Fibroblast of lung (primary cell): Measurements from ENCODE around the gene PID1. TPM values are rescaled to one million over a fixed set of nuclear protein-coding genes. Genes with fewer than 3 reads are reported as not detected.

Source experiments
- DNase-seq, 2 donors: peaks; one replicate each; pipeline versions ENCODE4 v3.0.0 to v3.0.0-alpha.2; 2010; ENCODE audit warnings: low read depth in 2 of 2
- H2AFZ ChIP-seq: 2 replicates; pipeline ENCODE4 v1.5.1; 2012; ENCODE audit warnings: low read length, control low read depth, inconsistent platforms
- H3K27ac ChIP-seq: 2 replicates; pipeline ENCODE4 v1.5.1; 2011; ENCODE audit warnings: low read length, control low read depth; ENCODE audit not compliant: insufficient read depth
- H3K27me3 ChIP-seq: 2 replicates; pipeline ENCODE4 v1.5.1; 2011; ENCODE audit warnings: mild to moderate bottlenecking, low read length; ENCODE audit not compliant: control insufficient read depth, insufficient read depth
- H3K36me3 ChIP-seq: 2 replicates; pipeline ENCODE4 v1.5.1; 2011; ENCODE audit warnings: low read length; ENCODE audit not compliant: control insufficient read depth, insufficient read depth
- H3K4me1 ChIP-seq: 2 replicates; pipeline ENCODE4 v1.5.1; 2011; ENCODE audit warnings: low read length; ENCODE audit not compliant: control insufficient read depth, insufficient read depth; ENCODE audit errors: extremely low read depth
- H3K4me2 ChIP-seq: 2 replicates; pipeline ENCODE4 v1.5.1; 2011; ENCODE audit warnings: low read length, control low read depth; ENCODE audit not compliant: insufficient read depth; ENCODE audit errors: extremely low read depth
- H3K4me3 ChIP-seq, 4 experiments: fragments of 200-600 bp in 1 of 4; sonication (generic) in 1 of 4; replicated peaks in 1 of 4; 2 replicates each; pipeline ENCODE4 v1.5.1; 2011 to 2016; ENCODE audit warnings: low read length in 4 of 4, low read depth in 3 of 4, mild to moderate bottlenecking in 3 of 4, control low read depth in 2 of 4, inconsistent platforms in 1 of 4, mixed read lengths in 1 of 4; ENCODE audit not compliant: insufficient read depth in 1 of 4; ENCODE audit errors: control extremely low read depth in 1 of 4
- H3K79me2 ChIP-seq: 2 replicates; pipeline ENCODE4 v1.5.1; 2012; ENCODE audit warnings: mild to moderate bottlenecking, low read length, inconsistent platforms; ENCODE audit not compliant: control insufficient read depth, insufficient read depth
- H3K9ac ChIP-seq: 2 replicates; pipeline ENCODE4 v1.5.1; 2011; ENCODE audit warnings: mild to moderate bottlenecking, low read length, control low read depth; ENCODE audit not compliant: insufficient read depth
- H3K9me3 ChIP-seq: 2 replicates; pipeline ENCODE4 v1.5.1; 2012; ENCODE audit warnings: low read depth, low read length; ENCODE audit not compliant: control insufficient read depth, insufficient read depth
- H4K20me1 ChIP-seq: 2 replicates; pipeline ENCODE4 v1.5.1; 2011; ENCODE audit warnings: low read length; ENCODE audit not compliant: control insufficient read depth, insufficient read depth; ENCODE audit errors: extremely low read depth
- CTCF ChIP-seq, 2 donors: IDR thresholded peaks in 1 of 2; conservative IDR thresholded peaks in 1 of 2; 1 replicate in 1 of 2; 2 replicates in 1 of 2; pipeline ENCODE4 v1.5.1; 2011 to 2012; ENCODE audit warnings: low read length in 2 of 2, control low read depth in 1 of 2, inconsistent platforms in 1 of 2, low read depth in 1 of 2, mild to moderate bottlenecking in 1 of 2
- EZH2 ChIP-seq: IDR thresholded peaks from 2 replicates; pipeline ENCODE4 v1.5.1; 2012; ENCODE audit warnings: low read length, control low read depth, mild to moderate bottlenecking; ENCODE audit errors: missing control alignments
- polyA plus RNA-seq, 2 donors: library from polyadenylated mRNA; depleted of rRNA in 1 of 2; stranded (reverse) in 1 of 2; unstranded in 1 of 2; fragments of >200 nt; gene quantifications; 2 replicates each; pipeline ENCODE4 v1.2.1, GENCODE V29; 2011 to 2012; ENCODE audit warnings: missing spikeins in 1 of 2
- total RNA-seq: library from RNA; depleted of rRNA; stranded (reverse); fragments of >200 nt; gene quantifications from 2 replicates; pipeline ENCODE4 v1.2.1, GENCODE V29; 2014

The PID1 gene
- total and polyA plus RNA-seq, 2 donors (not counting 1 experiment from before 2014, with no cell fraction given): 15.7 to 29.6 TPM

- no peak overlapping the region for H3K4me3 ChIP-seq
- H3K79me2 ChIP-seq: no peaks in the 10 kb centered on the region
- no peak overlapping the region for H3K27ac ChIP-seq
- H3K27me3 ChIP-seq: no peaks in the 10 kb centered on the region
- H3K9me3 ChIP-seq: no peaks in the 10 kb centered on the region
- no peak overlapping the region for H3K9ac ChIP-seq
- no peaks in the 10 kb centered on the region for H3K36me3 ChIP-seq
- no peak overlapping the region for H3K4me2 ChIP-seq
- H3K4me1 ChIP-seq: no peaks in the 10 kb centered on the region
- no peak overlapping the region for H2AFZ ChIP-seq
- TF ChIP-seq EZH2: no peak
- no peak for TF ChIP-seq CTCF (conservative IDR thresholded peaks at IDR 0.05 in 1 of 2, IDR thresholded peaks at IDR 0.05 in 1 of 2; ENCODE audit: low read depth in 1 of 2, low read length in 2 of 2)
- H4K20me1 ChIP-seq: no peaks in the 10 kb centered on the region
- DNase-seq: peak in 1 of 2 donors; percentile 65
Observed at GRCh38 chr2:229118336-229118735, 152.8 kb downstream of the PID1 start.

GRCh38 chr2:229111744-229112143 lies 159.3 kb downstream of the PID1 start:
- no peak for DNase-seq
- Histone ChIP-seq H2AFZ (no peak overlapping the region), H3K9me3 (no peaks in the 10 kb centered on the region), H3K9ac (no peak overlapping the region), H3K4me3 (no peak overlapping the region), H3K4me1 (no peaks in the 10 kb centered on the region), H3K4me2 (no peak overlapping the region), H3K27me3 (no peaks in the 10 kb centered on the region), H4K20me1 (no peaks in the 10 kb centered on the region), H3K27ac (no peak overlapping the region), H3K79me2 (no peaks in the 10 kb centered on the region), H3K36me3 (no peaks in the 10 kb centered on the region)
- TF ChIP-seq CTCF (conservative IDR thresholded peaks at IDR 0.05 in 1 of 2, IDR thresholded peaks at IDR 0.05 in 1 of 2; ENCODE audit: low read depth in 1 of 2, low read length in 2 of 2) (no peak), EZH2 (no peak)

DNA sequence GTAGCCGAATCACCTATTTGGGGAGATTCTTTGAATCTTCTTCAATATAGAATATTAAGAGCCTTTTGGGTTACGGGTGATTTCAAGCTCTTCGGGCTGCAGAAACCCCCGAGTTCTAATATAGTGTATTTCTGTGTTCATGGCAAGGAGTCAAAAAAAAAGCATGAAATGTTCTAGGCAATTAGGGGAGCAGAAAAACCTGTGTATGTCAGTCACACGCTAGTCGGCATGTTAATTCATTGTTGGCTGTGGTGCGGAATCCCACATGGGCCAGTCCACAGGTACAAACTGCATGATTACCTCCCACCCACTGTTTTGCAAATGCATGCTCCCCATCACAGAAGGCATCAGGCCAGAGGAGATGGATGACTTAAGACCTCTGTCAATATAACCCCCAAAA lies 161.9 kb downstream of the PID1 start:
- Histone ChIP-seq H4K20me1 (no peaks in the 10 kb centered on the region), H3K36me3 (no peaks in the 10 kb centered on the region), H3K79me2 (no peaks in the 10 kb centered on the region), H3K4me3 (no peak overlapping the region), H3K9ac (no peak overlapping the region), H3K27ac (no peak overlapping the region), H3K27me3 (no peaks in the 10 kb centered on the region), H3K4me1 (no peaks in the 10 kb centered on the region), H3K4me2 (no peak overlapping the region), H3K9me3 (no peaks in the 10 kb centered on the region), H2AFZ (no peak overlapping the region)
- DNase-seq: no peak
- TF ChIP-seq CTCF (conservative IDR thresholded peaks at IDR 0.05 in 1 of 2, IDR thresholded peaks at IDR 0.05 in 1 of 2; ENCODE audit: low read depth in 1 of 2, low read length in 2 of 2): no peak
